H1 (cell line): ENCODE results near the gene LRPAP1. TPM values are rescaled to one million over a fixed set of nuclear protein-coding genes. Genes with fewer than 3 reads are reported as not detected.

ENCODE experiments used
- CTCF ChIA-PET: fragments of 300-600 bp; sonication (Branson Sonifier 250); formaldehyde crosslinking; loops from one replicate; lab custom pipeline; 2021; ENCODE audit not compliant: partially characterized antibody; lab: Charles Lee
- POLR2A ChIA-PET: fragments of 300-600 bp; sonication (Branson Sonifier 250); formaldehyde crosslinking; loops from one replicate; lab custom pipeline; 2021; ENCODE audit warnings: inconsistent platforms; ENCODE audit not compliant: partially characterized antibody; lab: Charles Lee
- DNase-seq, 2 experiments: peaks; one replicate each; pipeline versions ENCODE4 v3.0.0 to v3.0.0-alpha.2; 2010 to 2022; ENCODE audit warnings: low spot score in 2 of 2, low read depth in 1 of 2, mixed read lengths in 1 of 2
- FAIRE-seq: peaks from 2 replicates; lab custom pipeline; 2011; peaks lifted over from hg19 to GRCh38; lab: Jason Lieb, UNC
- H2AFZ ChIP-seq: 2 replicates; pipeline ENCODE4 v1.8.1; 2012; ENCODE audit warnings: low read length, inconsistent platforms
- H2AK5ac ChIP-seq: 2 replicates; pipeline ENCODE4 v1.6.1; 2013; ENCODE audit warnings: low read depth, low read length
- H2BK120ac ChIP-seq: replicated peaks from 2 replicates; pipeline ENCODE3; 2013; ENCODE audit warnings: low read depth, low read length, inconsistent platforms
- H2BK12ac ChIP-seq: 2 replicates; pipeline ENCODE4 v1.6.1; 2013; ENCODE audit warnings: low read depth, low read length
- H2BK15ac ChIP-seq: 2 replicates; pipeline ENCODE4 v1.6.1; 2013; ENCODE audit warnings: low read length
- H2BK20ac ChIP-seq: 2 replicates; pipeline ENCODE4 v1.6.1; 2013; ENCODE audit warnings: low read length
- H2BK5ac ChIP-seq: 2 replicates; pipeline ENCODE4 v1.6.1; 2013; ENCODE audit warnings: low read depth, low read length
- H3K14ac ChIP-seq: 2 replicates; pipeline ENCODE4 v1.6.1; 2013; ENCODE audit warnings: inconsistent platforms; ENCODE audit not compliant: insufficient read length
- H3K18ac ChIP-seq: 2 replicates; pipeline ENCODE4 v1.6.1; 2013; ENCODE audit warnings: low read length; ENCODE audit errors: extremely low read depth
- H3K23ac ChIP-seq: 2 replicates; pipeline ENCODE4 v1.6.1; 2013; ENCODE audit warnings: inconsistent platforms; ENCODE audit not compliant: insufficient read length
- H3K23me2 ChIP-seq: 2 replicates; pipeline ENCODE4 v1.6.1; 2013; ENCODE audit warnings: low read depth, low read length
- H3K27ac ChIP-seq: 2 replicates; pipeline ENCODE4 v1.6.1; 2011; ENCODE audit warnings: low read depth, low read length, inconsistent platforms
- H3K27me3 ChIP-seq, 4 experiments: replicated peaks in 1 of 4; 1 replicate in 1 of 4; 2 replicates in 3 of 4; pipeline versions ENCODE4 v1.6.1 to v1.8.1; 2011 to 2013; ENCODE audit warnings: low read length in 3 of 4, mild to moderate bottlenecking in 3 of 4, inconsistent platforms in 2 of 4, mixed read lengths in 2 of 4, moderate library complexity in 1 of 4; ENCODE audit not compliant: control insufficient read depth in 3 of 4, insufficient read depth in 3 of 4; ENCODE audit errors: extremely low read depth in 1 of 4
- H3K36me3 ChIP-seq, 4 experiments: 2 replicates each; pipeline versions ENCODE4 v1.6.1 to v1.8.1; 2011 to 2013; ENCODE audit warnings: mild to moderate bottlenecking in 4 of 4, low read length in 3 of 4, moderate library complexity in 2 of 4, control low read depth in 1 of 4, inconsistent platforms in 1 of 4; ENCODE audit not compliant: insufficient read depth in 4 of 4, control insufficient read depth in 2 of 4
- H3K4ac ChIP-seq: replicated peaks from 2 replicates; pipeline ENCODE3; 2013; ENCODE audit warnings: low read length, low read depth, mixed read lengths, inconsistent platforms; ENCODE audit not compliant: insufficient read length
- H3K4me1 ChIP-seq, 4 experiments: replicated peaks in 1 of 4; 1 replicate in 1 of 4; 2 replicates in 3 of 4; pipeline versions ENCODE4 v1.6.1 to v1.8.1; 2011 to 2013; ENCODE audit warnings: low read length in 3 of 4, inconsistent platforms in 2 of 4, mixed read lengths in 1 of 4; ENCODE audit not compliant: insufficient read depth in 4 of 4, control insufficient read depth in 3 of 4
- H3K4me2 ChIP-seq, 2 experiments: 2 replicates each; pipeline versions ENCODE4 v1.6.1 to v1.8.1; 2011 to 2013; ENCODE audit warnings: low read depth in 2 of 2, low read length in 2 of 2, control low read depth in 1 of 2, inconsistent platforms in 1 of 2, mild to moderate bottlenecking in 1 of 2; ENCODE audit not compliant: insufficient read depth in 1 of 2
- H3K4me3 ChIP-seq, 4 experiments: fragments of 200-600, 300-600 bp in 1 of 4; sonication (generic), shearing (Covaris generic), sonication (Bioruptor Twin) in 1 of 4; 2 replicates each; pipeline versions ENCODE4 v1.5.1 to v1.8.1; 2011 to 2016; ENCODE audit warnings: low read length in 4 of 4, low read depth in 3 of 4, control low read depth in 2 of 4, inconsistent platforms in 2 of 4, mild to moderate bottlenecking in 2 of 4, mixed read lengths in 1 of 4, moderate library complexity in 1 of 4; ENCODE audit not compliant: insufficient read depth in 2 of 4; ENCODE audit errors: extremely low read depth in 1 of 4
- H3K56ac ChIP-seq: replicated peaks from 2 replicates; pipeline ENCODE3; 2013; ENCODE audit warnings: low read depth, mild to moderate bottlenecking, mixed read lengths, low read length, inconsistent platforms; ENCODE audit not compliant: insufficient read length
- H3K79me1 ChIP-seq: 2 replicates; pipeline ENCODE4 v1.6.1; 2013; ENCODE audit warnings: low read depth, low read length, control low read depth
- H3K79me2 ChIP-seq, 2 experiments: 2 replicates each; pipeline versions ENCODE4 v1.6.1 to v1.8.1; 2012 to 2013; ENCODE audit warnings: low read length in 2 of 2, mild to moderate bottlenecking in 2 of 2, inconsistent platforms in 1 of 2; ENCODE audit not compliant: insufficient read depth in 2 of 2, control insufficient read depth in 1 of 2
- H3K9ac ChIP-seq, 4 experiments: replicated peaks in 1 of 4; 1 replicate in 1 of 4; 2 replicates in 3 of 4; pipeline versions ENCODE4 v1.6.1 to v1.8.1; 2011 to 2013; ENCODE audit warnings: low read depth in 3 of 4, low read length in 3 of 4, control low read depth in 2 of 4, mild to moderate bottlenecking in 2 of 4, moderate library complexity in 2 of 4, inconsistent platforms in 1 of 4; ENCODE audit errors: extremely low read depth in 1 of 4
- H3K9me3 ChIP-seq, 2 experiments: 2 replicates each; pipeline versions ENCODE4 v1.6.1 to v1.8.1; 2012 to 2013; ENCODE audit warnings: mild to moderate bottlenecking in 2 of 2, moderate library complexity in 2 of 2, control low read depth in 1 of 2, inconsistent platforms in 1 of 2, low read depth in 1 of 2, low read length in 1 of 2, mixed read lengths in 1 of 2; ENCODE audit not compliant: insufficient read depth in 2 of 2
- H4K20me1 ChIP-seq, 2 experiments: replicated peaks in 1 of 2; 2 replicates each; pipeline versions ENCODE3 to v1.8.1; 2011 to 2013; ENCODE audit warnings: inconsistent platforms in 2 of 2, low read length in 2 of 2, mild to moderate bottlenecking in 1 of 2; ENCODE audit not compliant: insufficient read depth in 2 of 2, control insufficient read depth in 1 of 2
- H4K5ac ChIP-seq: 2 replicates; pipeline ENCODE4 v1.6.1; 2013; ENCODE audit warnings: low read length, low read depth, mixed read lengths, inconsistent platforms; ENCODE audit not compliant: insufficient read length
- H4K8ac ChIP-seq: 2 replicates; pipeline ENCODE4 v1.8.0; 2013; ENCODE audit warnings: mild to moderate bottlenecking, moderate library complexity, low read length, inconsistent platforms; ENCODE audit not compliant: insufficient read depth; ENCODE audit errors: extremely low read depth
- H4K91ac ChIP-seq: replicated peaks from 2 replicates; pipeline ENCODE3; 2013; ENCODE audit warnings: low read length, mixed read lengths, inconsistent platforms; ENCODE audit not compliant: insufficient read length
- BRCA1 ChIP-seq: IDR thresholded peaks from 2 replicates; pipeline ENCODE4 v1.6.1; 2012; ENCODE audit warnings: low read depth, low read length, improper control_type of control experiment
- CEBPB ChIP-seq: IDR thresholded peaks from 2 replicates; pipeline ENCODE4 v1.6.1; 2012; ENCODE audit warnings: low read depth, low read length
- EGR1 ChIP-seq: IDR thresholded peaks from 2 replicates; pipeline ENCODE4 v1.6.1; 2011; ENCODE audit warnings: low read depth, low read length, borderline replicate concordance
- SP4 ChIP-seq: IDR thresholded peaks from 2 replicates; pipeline ENCODE4 v1.6.1; 2012; ENCODE audit warnings: low read length, inconsistent platforms
- TBP ChIP-seq: IDR thresholded peaks from 2 replicates; pipeline ENCODE4 v1.6.1; 2011; ENCODE audit warnings: low read depth, low read length, improper control_type of control experiment
- TCF12 ChIP-seq: IDR thresholded peaks from 2 replicates; pipeline ENCODE4 v1.6.1; 2011; ENCODE audit warnings: low read depth, mild to moderate bottlenecking, low read length
- YY1 ChIP-seq: IDR thresholded peaks from 2 replicates; pipeline ENCODE4 v1.6.1; 2011; ENCODE audit warnings: low read depth, mild to moderate bottlenecking, low read length
- WGBS, 2 experiments: shearing (Covaris generic) in 1 of 2; methylation state at CpG; one replicate each; pipeline versions ENCODE4 v1.1.6 to v1.1.7; 2013 to 2015; ENCODE audit warnings: low lambda C conversion rate in 2 of 2, mixed read lengths in 2 of 2, inconsistent platforms in 1 of 2, low coverage in 1 of 2, missing lambda C conversion rate in 1 of 2; ENCODE audit not compliant: insufficient replicate concordance in 2 of 2, insufficient coverage in 1 of 2, insufficient read length in 1 of 2; ENCODE audit errors: extremely low coverage in 1 of 2, missing lambda C conversion rate in 1 of 2; 5-methylcytosine and 5-hydroxymethylcytosine counted together
- polyA plus RNA-seq, 7 experiments: library from polyadenylated mRNA; depleted of rRNA in 3 of 7; stranded (reverse) in 5 of 7; unstranded in 2 of 7; fragments of >200 nt in 5 of 7; fragments of 200-250 nt in 2 of 7; gene quantifications; 1 replicate in 5 of 7; 2 replicates in 1 of 7; 4 replicates in 1 of 7; pipeline versions ENCODE4 v1.2.1 to v1.2.3, GENCODE V29; 2011 to 2013; ENCODE audit warnings: missing spikeins in 2 of 7, mixed read lengths in 2 of 7
- total RNA-seq: library from RNA; stranded (reverse); fragmentation: NEBNext Ultra II Directional; extraction: Animal tissue kit (Norgen Biotek cat#: 25700); gene quantifications from 2 replicates; pipeline ENCODE4 v1.2.1, GENCODE V29; 2021

The LRPAP1 gene
- total and polyA plus RNA-seq, 2 of the 8 experiments (the other 6 are each of a cell fraction or from before 2014, with no cell fraction given) = 31.1 to 101 TPM

- Histone ChIP-seq H4K20me1 (peaks cover 11 to 43% of the 10 kb centered on the region in 2 experiments), H4K8ac (no peak overlapping the region), H3K4me1 (no peaks in the 10 kb centered on the region), H3K9ac (no peak overlapping the region), H3K23me2 (no peaks in the 10 kb centered on the region), H3K4ac (no peak overlapping the region), H3K23ac (no peak overlapping the region), H2BK20ac (no peak overlapping the region), H2BK120ac (no peak overlapping the region), H3K14ac (no peak overlapping the region), H3K27ac (no peak overlapping the region), H3K18ac (no peak overlapping the region), H3K9me3 (no peaks in the 10 kb centered on the region), H3K4me2 (no peak overlapping the region), H3K27me3 (no peaks in the 10 kb centered on the region), H3K4me3 (no peak overlapping the region), H3K79me2 (no peaks in the 10 kb centered on the region; a peak in 1 of 4 replicates), H3K79me1 (peaks cover 10% of the 10 kb centered on the region), H4K5ac (no peak overlapping the region)
- POLR2A ChIA-PET = interaction anchor here (1.0 kb wide), 1 partner anchor 9 kb away, joined by 5 read pairs; no protein-coding TSS in a partner anchor
- DNase-seq (no peak), FAIRE-seq (no peak)
- 88% methylated on average over 16 of the region's 16 CpGs; no CpG with 5 or more reads in 1 of the 2 experiments for WGBS, 2 experiments
- TF ChIP-seq EGR1 (no peak), CEBPB (no peak), TBP (no peak), TCF12 (no peak), YY1 (no peak), BRCA1 (no peak), SP4 (no peak)
- TF ChIP-seq, all 59 proteins: peak for 0
- Histone ChIP-seq H2BK5ac (no peak overlapping the region), H2BK12ac (no peak overlapping the region), H2AFZ (no peak overlapping the region), H2BK15ac (no peak overlapping the region), H2AK5ac (no peak overlapping the region), H3K56ac (no peak overlapping the region), H4K91ac (no peak overlapping the region), H3K36me3 (peaks cover 14 to 59% (median 35%) of the 10 kb centered on the region in 4 experiments; a peak in 6 of 8 replicates)
- CTCF ChIA-PET = no interaction called here
These were observed 10.4 kb downstream of the LRPAP1 start for GRCh38 chr4:3521621-3522325.
